HEK293 (cell line): ENCODE measurements around the gene RXRG.

Experiments used
- REPIN1 ChIP-seq: fragments of 450-650 bp; formaldehyde crosslinking; IDR thresholded peaks from 2 replicates; pipeline ENCODE4 v1.5.1; 2017; ENCODE audit warnings: missing biosample characterization, missing genetic modification characterization, low read depth
- ZNF654 ChIP-seq: fragments of 450-650 bp; formaldehyde crosslinking; IDR thresholded peaks from 2 replicates; pipeline ENCODE4 v1.5.1; 2016; ENCODE audit warnings: low read depth, missing biosample characterization, missing genetic modification characterization
- TF ChIP-seq, protein P1 (sequence below): fragments of 450-650 bp; formaldehyde crosslinking; IDR thresholded peaks from 2 replicates; pipeline ENCODE4 v1.5.1; 2016; ENCODE audit warnings: missing biosample characterization, missing genetic modification characterization
- TF ChIP-seq, protein P2 (sequence below): fragments of 450-650 bp; formaldehyde crosslinking; IDR thresholded peaks from 2 replicates; pipeline ENCODE4 v1.5.1; 2017; ENCODE audit warnings: missing biosample characterization, mild to moderate bottlenecking, missing genetic modification characterization, moderate library complexity

DNA sequence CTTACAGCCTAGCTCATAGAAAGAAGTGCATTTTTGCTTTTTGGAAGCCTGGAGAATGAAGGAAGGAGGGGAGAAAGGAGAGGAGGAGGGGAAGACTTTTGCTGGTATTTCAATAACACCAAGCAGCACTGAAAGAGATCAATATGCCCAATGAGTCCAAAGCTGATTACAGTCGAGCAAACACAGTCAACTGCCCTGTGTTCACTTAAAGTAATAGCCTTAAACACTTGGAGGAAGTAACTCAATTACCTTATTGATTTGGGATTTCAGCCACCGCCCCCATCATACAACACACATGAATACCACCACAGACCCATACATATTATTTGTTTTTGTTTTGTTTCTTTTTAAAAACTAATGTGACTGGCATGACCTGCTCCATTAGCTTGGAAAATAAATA, 23.3 kb upstream of the RXRG start:
- TF ChIP-seq ZNF654 (tag by site-specific recombination) = no peak
- TF ChIP-seq, protein P1, sequence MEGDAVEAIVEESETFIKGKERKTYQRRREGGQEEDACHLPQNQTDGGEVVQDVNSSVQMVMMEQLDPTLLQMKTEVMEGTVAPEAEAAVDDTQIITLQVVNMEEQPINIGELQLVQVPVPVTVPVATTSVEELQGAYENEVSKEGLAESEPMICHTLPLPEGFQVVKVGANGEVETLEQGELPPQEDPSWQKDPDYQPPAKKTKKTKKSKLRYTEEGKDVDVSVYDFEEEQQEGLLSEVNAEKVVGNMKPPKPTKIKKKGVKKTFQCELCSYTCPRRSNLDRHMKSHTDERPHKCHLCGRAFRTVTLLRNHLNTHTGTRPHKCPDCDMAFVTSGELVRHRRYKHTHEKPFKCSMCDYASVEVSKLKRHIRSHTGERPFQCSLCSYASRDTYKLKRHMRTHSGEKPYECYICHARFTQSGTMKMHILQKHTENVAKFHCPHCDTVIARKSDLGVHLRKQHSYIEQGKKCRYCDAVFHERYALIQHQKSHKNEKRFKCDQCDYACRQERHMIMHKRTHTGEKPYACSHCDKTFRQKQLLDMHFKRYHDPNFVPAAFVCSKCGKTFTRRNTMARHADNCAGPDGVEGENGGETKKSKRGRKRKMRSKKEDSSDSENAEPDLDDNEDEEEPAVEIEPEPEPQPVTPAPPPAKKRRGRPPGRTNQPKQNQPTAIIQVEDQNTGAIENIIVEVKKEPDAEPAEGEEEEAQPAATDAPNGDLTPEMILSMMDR = no peak
- TF ChIP-seq, protein P2, sequence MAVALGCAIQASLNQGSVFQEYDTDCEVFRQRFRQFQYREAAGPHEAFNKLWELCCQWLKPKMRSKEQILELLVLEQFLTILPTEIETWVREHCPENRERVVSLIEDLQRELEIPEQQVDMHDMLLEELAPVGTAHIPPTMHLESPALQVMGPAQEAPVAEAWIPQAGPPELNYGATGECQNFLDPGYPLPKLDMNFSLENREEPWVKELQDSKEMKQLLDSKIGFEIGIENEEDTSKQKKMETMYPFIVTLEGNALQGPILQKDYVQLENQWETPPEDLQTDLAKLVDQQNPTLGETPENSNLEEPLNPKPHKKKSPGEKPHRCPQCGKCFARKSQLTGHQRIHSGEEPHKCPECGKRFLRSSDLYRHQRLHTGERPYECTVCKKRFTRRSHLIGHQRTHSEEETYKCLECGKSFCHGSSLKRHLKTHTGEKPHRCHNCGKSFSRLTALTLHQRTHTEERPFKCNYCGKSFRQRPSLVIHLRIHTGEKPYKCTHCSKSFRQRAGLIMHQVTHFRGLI (tag by site-specific recombination) = no peak
- TF ChIP-seq REPIN1 (tag by site-specific recombination) = no peak
